DMS 273 (cell line): ENCODE measurements around the gene MAST4.

Experiments used
- DNase-seq: peaks from one replicate; lab custom pipeline; 2025; ENCODE audit not compliant: unreplicated experiment; lab: John Stamatoyannopoulos, UW

Gene MAST4

GRCh38 chr5:66644111-66644510 lies 47.9 kb downstream of the MAST4 start:
- no peak for DNase-seq

- DNase-seq: no peak
These were observed 48.8 kb downstream of the MAST4 start for GRCh38 chr5:66645039-66645438.

- no peak for DNase-seq
These were observed 50.4 kb downstream of the MAST4 start for GRCh38 chr5:66646570-66646969.

GRCh38 chr5:66647146-66647856 lies 51.1 kb downstream of the MAST4 start:
- no peak for DNase-seq

- DNase-seq: no peak
These were observed 56.6 kb downstream of the MAST4 start for GRCh38 chr5:66652818-66653217.

- peak; percentile 85 for DNase-seq
These were observed 57.1 kb downstream of the MAST4 start for GRCh38 chr5:66653325-66653724.

GRCh38 chr5:66655395-66656324 lies 59.5 kb downstream of the MAST4 start:
- peak; percentile 16 for DNase-seq

GRCh38 chr5:66658516-66658915 lies 62.3 kb downstream of the MAST4 start:
- DNase-seq: no peak

GRCh38 chr5:66659780-66660179 lies 63.6 kb downstream of the MAST4 start:
- no peak for DNase-seq

- DNase-seq: no peak
These were observed 64.2 kb downstream of the MAST4 start for GRCh38 chr5:66660396-66660795.

GRCh38 chr5:66661149-66661548 lies 65.0 kb downstream of the MAST4 start:
- peak; percentile 60 for DNase-seq

GRCh38 chr5:66666778-66667177 lies 70.6 kb downstream of the MAST4 start:
- peak; percentile 63 for DNase-seq

- DNase-seq: no peak
These were observed 73.1 kb downstream of the MAST4 start for GRCh38 chr5:66669086-66669861.

GRCh38 chr5:66669862-66670195 lies 73.6 kb downstream of the MAST4 start:
- no peak for DNase-seq

GRCh38 chr5:66671305-66671704 lies 75.1 kb downstream of the MAST4 start:
- DNase-seq: no peak

GRCh38 chr5:66674802-66675201 lies 78.6 kb downstream of the MAST4 start:
- DNase-seq: no peak

- DNase-seq: no peak
These were observed 79.2 kb downstream of the MAST4 start for GRCh38 chr5:66675406-66675805.

GRCh38 chr5:66680221-66680620 lies 84.0 kb downstream of the MAST4 start:
- DNase-seq: no peak

GRCh38 chr5:66680804-66681203 lies 84.6 kb downstream of the MAST4 start:
- DNase-seq: no peak

GRCh38 chr5:66684663-66685062 lies 88.5 kb downstream of the MAST4 start:
- DNase-seq: no peak

- DNase-seq: peak; percentile 8
These were observed 93.5 kb downstream of the MAST4 start for GRCh38 chr5:66689522-66690220.
